ENCODE measurements around the gene TAF6. TPM values are rescaled to one million over a fixed set of nuclear protein-coding genes. Genes with fewer than 3 reads are reported as not detected.
A peak's percentile ranks its signal among the peaks of the same experiment; 100 is the strongest.

TAF6 gene
- total RNA-seq, 1 experiment from 2014 or later, result 98.4 TPM

DNA sequence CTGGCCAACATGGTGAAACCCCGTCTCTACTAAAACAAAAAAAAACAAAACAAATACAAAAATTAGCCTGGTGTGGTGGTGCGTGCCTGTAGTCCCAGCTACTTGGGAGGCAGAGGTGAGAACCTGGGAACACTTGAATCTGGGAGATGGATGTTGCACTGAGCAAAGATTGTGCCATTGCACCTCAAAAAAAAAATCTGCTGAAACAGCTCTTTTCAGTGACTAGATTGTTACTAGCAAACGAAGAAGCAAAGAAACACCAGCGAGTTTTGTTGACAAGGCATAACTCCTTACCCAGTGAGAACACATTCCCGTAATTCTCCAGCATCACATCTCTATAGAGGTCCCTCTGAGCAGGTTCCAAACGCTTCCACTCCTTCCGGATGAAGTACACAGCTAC, 44.3 kb downstream of the TAF6 start:
- DNase-seq (ENCODE audit: low read depth), result no peak

DNA sequence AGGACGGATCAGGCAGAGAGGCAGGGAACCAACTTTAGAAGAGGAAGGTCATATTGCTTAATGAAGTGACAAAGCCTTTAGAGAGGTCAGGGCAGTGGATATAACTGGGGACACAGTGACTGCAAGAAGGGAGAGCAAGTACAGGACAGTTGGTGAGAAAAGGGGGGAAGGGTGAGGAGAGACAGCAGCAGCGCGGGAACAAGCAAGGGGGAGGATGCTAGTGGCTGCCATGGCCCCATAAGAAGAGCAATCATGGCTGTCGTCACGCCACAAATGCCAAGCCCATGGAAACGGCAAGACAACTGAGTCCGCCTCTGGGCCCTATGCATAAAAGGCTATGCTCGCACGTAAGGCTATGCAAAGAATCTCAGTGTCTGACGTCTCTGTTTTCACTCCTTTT, 46.7 kb downstream of the TAF6 start:
- DNase-seq (ENCODE audit: low read depth), result no peak

GRCh38 chr7:100071018-100071723, 48.0 kb downstream of the TAF6 start:
- no peak for DNase-seq (ENCODE audit: low read depth)

DNA sequence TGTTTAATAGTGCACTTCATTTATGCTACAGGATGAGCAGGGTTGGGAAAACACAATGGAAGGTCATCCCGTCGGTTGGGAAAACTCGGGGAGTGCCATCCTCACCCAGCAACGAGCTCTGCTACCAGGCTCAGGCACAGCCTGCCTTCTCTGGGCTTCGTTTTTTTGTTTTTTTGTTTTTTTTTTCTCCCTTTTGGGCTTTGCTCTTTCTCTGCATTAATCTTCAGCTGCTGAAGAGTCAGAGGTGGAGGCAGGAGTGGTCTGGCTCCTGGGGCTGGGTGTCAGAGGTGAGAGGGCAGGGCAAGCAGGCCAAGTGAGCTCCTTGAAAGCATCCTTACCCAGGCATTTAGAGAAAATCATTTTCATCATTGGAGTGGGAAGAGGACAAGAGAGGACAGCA, 49.2 kb downstream of the TAF6 start:
- DNase-seq (ENCODE audit: low read depth), result no peak

GRCh38 chr7:100066953-100067352, 52.2 kb downstream of the TAF6 start:
- no peak for DNase-seq (ENCODE audit: low read depth)

GRCh38 chr7:100065452-100066186, 53.5 kb downstream of the TAF6 start:
- peak; percentile 73 for DNase-seq (ENCODE audit: low read depth)

DNA sequence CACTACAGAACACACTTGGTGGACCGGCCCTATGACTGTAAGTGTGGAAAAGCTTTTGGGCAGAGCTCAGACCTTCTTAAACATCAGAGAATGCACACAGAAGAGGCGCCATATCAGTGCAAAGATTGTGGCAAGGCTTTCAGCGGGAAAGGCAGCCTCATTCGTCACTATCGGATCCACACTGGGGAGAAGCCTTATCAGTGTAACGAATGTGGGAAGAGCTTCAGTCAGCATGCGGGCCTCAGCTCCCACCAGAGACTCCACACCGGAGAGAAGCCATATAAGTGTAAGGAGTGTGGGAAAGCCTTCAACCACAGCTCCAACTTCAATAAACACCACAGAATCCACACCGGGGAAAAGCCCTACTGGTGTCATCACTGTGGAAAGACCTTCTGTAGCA, 55.0 kb downstream of the TAF6 start:
- no peak for DNase-seq (ENCODE audit: low read depth)

DNA sequence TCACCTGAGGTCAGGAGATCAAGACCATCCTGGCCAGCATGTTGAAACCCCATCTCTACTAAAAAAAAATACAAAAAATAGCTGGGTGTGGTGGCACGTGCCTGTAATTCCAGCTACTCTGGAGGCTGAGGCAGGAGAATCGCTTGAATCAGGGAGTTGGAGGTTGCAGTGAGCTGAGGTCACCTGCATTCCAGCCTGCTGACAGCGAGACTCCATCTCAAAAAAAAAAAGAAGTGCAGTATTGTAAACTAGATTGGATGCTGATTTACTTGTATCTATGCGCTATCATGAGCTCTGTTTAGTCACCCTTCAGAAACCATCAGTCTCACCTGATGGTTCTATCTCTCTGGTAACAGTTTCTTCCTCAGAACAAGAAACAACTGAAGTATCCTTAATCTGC, 55.8 kb downstream of the TAF6 start:
- no peak for DNase-seq (ENCODE audit: low read depth)

GRCh38 chr7:100061518-100062193, 57.5 kb downstream of the TAF6 start:
- peak; percentile 30 for DNase-seq (ENCODE audit: low read depth)

DNA sequence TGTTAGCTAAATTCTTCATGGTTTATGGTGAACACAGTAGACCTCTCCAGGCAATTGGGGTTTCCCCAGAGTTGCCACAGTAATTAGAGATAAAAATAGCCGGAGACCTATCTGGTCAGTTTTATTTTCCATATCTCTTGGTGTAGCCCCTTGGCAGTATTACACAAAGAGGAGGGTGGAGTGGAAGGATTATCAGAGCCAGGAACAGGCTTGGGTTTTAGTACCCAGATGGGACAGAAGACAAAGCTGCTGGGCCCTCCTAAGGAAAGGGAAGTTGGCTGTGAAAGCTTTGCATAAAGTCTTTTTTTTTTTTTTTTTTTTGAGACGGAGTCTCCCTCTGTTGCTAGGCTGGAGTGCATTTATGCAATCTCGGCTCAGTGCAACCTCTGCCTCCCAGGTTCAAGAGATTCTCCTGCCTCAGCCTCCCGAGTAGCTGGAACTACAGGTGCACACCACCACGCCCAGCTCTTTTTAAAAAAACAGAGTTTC, 59.9 kb downstream of the TAF6 start:
- DNase-seq (ENCODE audit: low read depth), result no peak

Other genes starting within 250 kb of the TAF6 start
- not detected in 2 replicates for gene OR2AE1, start 242.3 kb downstream of the TAF6 start, total RNA-seq (2014; rRNA removed)
- 29.7 and 32.5 TPM in 2 replicates for gene TRIM4, start 199.8 kb downstream of the TAF6 start, total RNA-seq (2014; rRNA removed)
- not detected in 2 replicates for gene GJC3, start 189.7 kb downstream of the TAF6 start, total RNA-seq (2014; rRNA removed)
- gene AZGP1, start 143.3 kb downstream of the TAF6 start, total RNA-seq (2014; rRNA removed), result not detected in 2 replicates
- gene ZKSCAN1, start 103.8 kb downstream of the TAF6 start, total RNA-seq (2014; rRNA removed), result 19.0 and 21.2 TPM in 2 replicates
- gene ZSCAN21, start 69.6 kb downstream of the TAF6 start, total RNA-seq (2014; rRNA removed), result 11.8 and 12.6 TPM in 2 replicates
- gene ZNF3, start 37.6 kb downstream of the TAF6 start, total RNA-seq (2014; rRNA removed), result 31.0 and 32.9 TPM in 2 replicates
- 96.6 and 100 TPM in 2 replicates for gene COPS6, start 30.4 kb downstream of the TAF6 start, total RNA-seq (2014; rRNA removed)
- gene MCM7, start 18.0 kb downstream of the TAF6 start, total RNA-seq (2014; rRNA removed), result 283 and 290 TPM in 2 replicates
- 53.1 and 59.9 TPM in 2 replicates for gene AP4M1, start 17.7 kb downstream of the TAF6 start, total RNA-seq (2014; rRNA removed)
- 23.2 and 28.0 TPM in 2 replicates for gene CNPY4, start 276 bp upstream of the TAF6 start, total RNA-seq (2014; rRNA removed)
- gene MBLAC1, start 7.6 kb upstream of the TAF6 start, total RNA-seq (2014; rRNA removed), result 1.9 and 5.9 TPM in 2 replicates
- gene LAMTOR4, start 29.6 kb upstream of the TAF6 start, total RNA-seq (2014; rRNA removed), result 165 and 202 TPM in 2 replicates
- 18.8 and 21.8 TPM in 2 replicates for gene TRAPPC14, start 39.4 kb upstream of the TAF6 start, total RNA-seq (2014; rRNA removed)
- 6.7 and 9.8 TPM in 2 replicates for gene GAL3ST4, start 49.3 kb upstream of the TAF6 start, total RNA-seq (2014; rRNA removed)
- 9.6 and 9.9 TPM in 2 replicates for gene GPC2, start 58.0 kb upstream of the TAF6 start, total RNA-seq (2014; rRNA removed)
- 0.23 and 0.96 TPM in 2 replicates for gene STAG3, start 58.6 kb upstream of the TAF6 start, total RNA-seq (2014; rRNA removed)
- gene PVRIG, start 100.6 kb upstream of the TAF6 start, total RNA-seq (2014; rRNA removed), result not detected in 2 replicates
- not detected in 2 replicates for gene SPDYE3, start 188.3 kb upstream of the TAF6 start, total RNA-seq (2014; rRNA removed)
- gene PILRB, start 238.8 kb upstream of the TAF6 start, total RNA-seq (2014; rRNA removed), result 15.7 and 20.1 TPM in 2 replicates